ENCODE results near the gene LRRC27. TPM values are rescaled to one million over a fixed set of nuclear protein-coding genes. Genes with fewer than 3 reads are reported as not detected.
"Not testable (repeated sequence)": the region's sequence is repeated elsewhere in the genome, so short reads cannot be mapped to it uniquely, and the experiment has no call there.

LRRC27 gene
- 9.0 TPM for total RNA-seq
- long read RNA-seq, full-length matches to known transcripts = 6 of 30 reads
- long read RNA-seq, partial matches to known transcripts = 14 of 30 reads
- long read RNA-seq, other reads (novel, unspliced or antisense) = 10 of 30 reads

DNA sequence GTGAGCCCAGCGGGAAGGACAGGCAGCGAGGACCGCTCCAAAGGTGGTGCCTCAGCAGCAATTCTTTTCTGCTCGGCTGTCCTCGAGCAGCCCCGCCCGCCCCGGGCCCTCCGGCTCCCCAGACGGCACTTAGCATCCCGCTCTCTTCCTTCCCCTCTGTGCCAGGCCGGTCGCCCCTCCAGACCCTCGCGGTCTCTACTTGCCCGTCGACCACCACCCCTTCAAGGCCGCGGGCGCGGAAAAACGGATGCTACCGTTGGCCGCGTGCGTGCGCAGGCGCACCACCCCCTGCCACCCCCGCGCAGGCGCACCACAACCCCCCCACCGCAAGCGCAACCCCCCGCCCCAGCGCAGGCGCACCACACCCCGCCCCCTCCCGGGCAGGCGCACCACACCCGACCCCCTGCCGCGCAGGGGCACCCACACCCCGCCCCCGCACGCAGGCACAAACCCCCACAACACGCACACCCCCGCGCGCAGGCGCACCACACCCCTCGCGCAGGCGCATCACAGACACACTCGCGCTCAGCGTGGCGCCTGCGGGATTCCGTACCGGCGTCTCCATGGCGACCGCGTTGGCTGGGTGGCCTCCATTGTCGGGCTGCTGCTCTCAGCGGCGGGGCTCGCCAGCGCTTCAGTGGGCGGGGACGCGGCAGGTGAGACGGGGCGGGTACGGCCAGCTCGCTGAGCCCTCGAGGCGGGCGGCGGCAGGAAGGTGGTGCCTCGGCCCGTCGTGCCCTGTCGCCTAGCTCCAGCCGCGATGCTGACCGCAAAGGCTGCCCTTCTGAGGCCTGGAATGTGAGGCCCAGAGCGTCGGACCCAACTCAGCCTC lies at the start of gene LRRC27:
TSS of gene LRRC27 (plus strand) at position 593 of the 832 bp plus-strand sequence. CDS start 1,332 bp downstream, outside the sequence.
- peak; percentile 100 for DNase-seq (ENCODE audit: low spot score)

DNA sequence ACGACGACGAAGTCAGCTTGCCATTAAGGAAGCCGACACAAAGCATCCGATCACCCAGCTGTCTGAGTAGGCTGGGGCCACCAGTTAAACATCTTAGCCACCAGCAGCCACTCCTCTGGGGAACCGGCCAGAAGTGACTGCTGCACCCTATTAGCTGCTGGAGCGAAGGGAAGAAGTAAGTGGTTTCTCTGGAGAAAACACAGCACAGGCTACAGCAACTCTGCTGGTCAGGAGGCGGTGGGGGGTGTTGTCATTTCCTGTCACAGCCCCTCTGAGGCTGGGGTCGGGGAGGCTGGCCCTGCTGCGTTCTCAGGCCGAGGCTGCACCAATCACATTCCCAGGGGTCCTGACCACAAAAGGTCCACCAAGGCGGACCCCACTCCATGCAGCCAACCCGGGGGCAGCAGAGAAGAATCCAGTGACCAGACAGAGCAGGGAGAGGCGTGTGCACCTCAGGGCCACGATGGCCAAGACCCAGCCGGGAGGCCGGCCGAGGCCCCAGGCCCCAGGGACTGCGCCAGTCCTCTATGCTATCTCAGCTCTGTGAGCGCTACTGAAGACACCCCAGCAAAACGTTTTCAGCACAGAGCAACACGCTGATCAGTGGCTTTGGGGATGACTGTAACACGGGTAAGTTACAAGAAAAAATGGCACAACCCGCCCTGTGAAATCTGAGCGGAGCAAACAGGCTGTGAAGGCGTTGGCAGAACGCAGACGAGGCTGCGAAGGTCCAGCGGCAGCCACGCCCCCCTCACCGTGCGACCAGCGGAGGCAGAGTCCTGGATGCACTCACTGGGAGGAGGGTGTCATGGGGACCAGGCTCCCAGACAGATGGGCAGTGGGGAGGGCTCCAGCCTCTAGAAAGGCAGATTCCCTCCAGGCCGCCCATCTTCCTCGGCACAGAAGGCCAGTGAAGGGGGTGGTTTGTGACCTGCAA lies 49.1 kb upstream of the LRRC27 start:
- DNase-seq (ENCODE audit: low spot score) = no peak

DNA sequence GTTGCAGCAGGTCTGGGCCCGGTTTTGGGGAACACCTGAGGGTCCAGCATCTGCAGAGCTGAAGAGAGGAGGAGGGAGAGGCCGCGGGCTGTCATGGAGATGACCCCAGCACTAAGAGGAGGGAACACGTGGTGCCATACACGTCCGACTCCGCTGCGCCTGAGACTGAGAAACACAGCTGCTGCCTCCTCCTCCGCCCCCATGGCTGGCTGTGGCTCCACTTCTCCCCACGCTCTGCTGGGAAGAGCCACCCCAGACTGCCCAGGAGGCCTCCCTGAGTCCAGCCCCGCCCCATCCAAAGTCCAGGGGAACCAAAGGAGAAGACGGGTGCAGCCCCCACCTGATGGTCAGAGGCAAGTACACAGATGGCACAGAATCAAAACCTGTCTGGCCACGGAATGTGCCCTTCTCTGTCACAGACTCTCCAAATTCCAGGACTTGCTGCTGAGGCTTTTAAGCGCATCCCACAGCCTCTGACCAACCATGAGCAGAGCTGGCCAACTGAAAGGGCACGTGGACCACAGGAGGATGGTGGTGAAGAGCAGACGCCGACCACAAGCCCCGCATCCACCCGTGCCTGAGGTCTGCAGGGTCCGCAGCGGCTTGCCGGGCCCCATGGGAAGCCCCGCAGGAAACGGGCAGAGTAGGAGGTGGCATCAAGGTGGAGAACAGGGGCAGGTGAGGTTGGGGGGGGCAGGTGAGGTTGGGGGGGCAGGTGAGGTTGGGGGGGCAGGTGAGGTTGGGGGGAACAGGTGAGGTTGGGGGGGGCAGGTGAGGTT lies 48.2 kb upstream of the LRRC27 start:
- no peak for DNase-seq (ENCODE audit: low spot score)

DNA sequence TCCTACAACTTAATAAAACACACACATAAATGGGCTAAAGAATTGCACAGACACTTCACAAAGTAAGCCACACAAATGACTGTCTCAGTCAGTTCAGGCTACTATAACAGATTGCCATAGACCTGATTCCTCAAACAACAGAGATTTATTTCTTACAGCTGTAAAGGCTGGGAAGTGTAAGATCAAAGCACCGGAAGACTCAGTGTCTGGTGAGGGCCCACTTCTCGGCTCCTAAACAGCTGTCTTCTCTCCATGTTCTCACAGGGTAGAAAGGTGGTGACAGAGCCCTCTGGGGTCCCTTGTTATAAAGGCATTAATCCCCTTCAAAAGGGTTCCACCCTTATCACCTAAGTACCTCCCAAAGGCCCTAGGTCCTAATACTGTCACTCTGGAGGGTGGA lies 42.6 kb upstream of the LRRC27 start:
- DNase-seq (ENCODE audit: low spot score) = no peak

DNA sequence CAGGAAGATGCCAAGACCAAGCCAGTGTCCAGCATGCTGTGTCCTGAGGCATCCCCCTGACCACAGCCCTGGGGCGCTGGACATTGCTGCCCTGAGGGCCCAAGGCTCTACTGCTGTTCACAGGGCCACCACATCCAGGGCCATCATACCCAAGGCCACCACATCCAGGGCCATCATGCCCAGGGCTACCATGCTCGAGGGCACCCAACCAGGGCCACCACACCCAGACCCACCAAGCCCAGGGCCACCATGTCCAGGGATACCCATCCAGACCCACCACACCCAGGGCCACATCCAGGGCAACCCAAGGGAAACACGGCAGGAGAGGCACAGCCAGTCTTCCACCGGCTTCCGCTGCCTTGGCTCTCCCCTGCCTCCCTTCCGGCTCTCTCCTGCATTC lies 41.4 kb upstream of the LRRC27 start:
- no peak for DNase-seq (ENCODE audit: low spot score)

DNA sequence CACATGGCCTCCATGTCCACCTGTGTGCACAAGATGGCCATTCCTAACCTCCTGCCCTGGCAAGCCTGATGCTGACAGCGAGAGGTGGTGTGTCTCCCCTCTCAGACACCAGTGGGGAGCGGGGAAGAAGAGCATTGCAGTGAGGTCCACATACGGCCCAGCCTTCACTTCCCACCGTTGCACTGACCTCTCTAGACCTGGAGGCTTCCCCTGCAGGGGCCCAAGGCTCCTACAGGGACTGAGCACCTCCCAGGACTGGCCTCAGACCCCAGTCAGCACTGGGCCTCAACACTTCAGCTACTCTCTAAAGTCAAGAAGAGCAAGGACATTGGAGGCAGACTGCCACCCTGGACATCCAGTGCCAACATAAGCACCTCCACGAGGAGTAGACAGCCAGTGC lies 40.2 kb upstream of the LRRC27 start:
- DNase-seq (ENCODE audit: low spot score) = no peak

DNA sequence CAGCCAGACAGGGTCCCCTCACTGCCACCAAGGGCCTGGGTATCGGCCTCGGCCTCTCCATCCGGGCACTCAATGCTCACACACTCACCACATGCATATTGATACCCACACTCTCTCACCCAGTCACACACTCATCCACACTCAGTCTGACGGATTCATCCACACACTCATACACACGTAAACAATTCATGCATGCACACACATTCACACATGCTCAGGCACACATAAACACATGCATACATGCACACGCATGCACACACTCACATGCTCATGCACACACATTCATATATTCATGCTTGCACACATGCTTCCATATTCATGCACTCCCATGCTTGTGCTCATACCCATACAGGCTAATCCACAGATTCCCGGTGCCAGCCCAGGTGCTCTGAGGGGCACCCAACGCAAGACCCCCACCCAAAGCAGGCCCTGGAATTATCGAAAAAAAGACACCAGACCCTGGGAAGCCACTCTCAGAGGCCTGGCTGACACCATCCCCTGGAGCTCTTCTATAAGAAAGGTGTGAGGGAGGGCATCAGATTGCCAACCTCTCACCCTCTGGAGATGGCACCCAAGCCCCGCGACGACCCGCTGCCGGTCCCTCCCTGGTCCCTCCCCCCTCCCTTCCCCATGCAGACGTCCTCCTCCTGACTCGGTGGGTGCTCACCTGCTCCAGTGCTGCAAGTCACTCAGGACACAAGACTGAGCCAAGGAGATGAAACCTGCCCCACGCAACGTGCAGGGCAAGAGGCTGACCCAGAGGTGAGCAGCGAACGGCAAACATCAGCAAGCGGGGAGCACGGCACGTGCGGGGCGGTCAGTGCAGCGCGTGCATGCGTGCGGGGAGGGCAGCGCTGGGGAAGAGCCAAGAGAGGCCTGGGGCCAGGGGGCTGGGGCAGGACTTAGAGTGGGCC lies 39.4 kb upstream of the LRRC27 start:
- no peak for DNase-seq (ENCODE audit: low spot score)

DNA sequence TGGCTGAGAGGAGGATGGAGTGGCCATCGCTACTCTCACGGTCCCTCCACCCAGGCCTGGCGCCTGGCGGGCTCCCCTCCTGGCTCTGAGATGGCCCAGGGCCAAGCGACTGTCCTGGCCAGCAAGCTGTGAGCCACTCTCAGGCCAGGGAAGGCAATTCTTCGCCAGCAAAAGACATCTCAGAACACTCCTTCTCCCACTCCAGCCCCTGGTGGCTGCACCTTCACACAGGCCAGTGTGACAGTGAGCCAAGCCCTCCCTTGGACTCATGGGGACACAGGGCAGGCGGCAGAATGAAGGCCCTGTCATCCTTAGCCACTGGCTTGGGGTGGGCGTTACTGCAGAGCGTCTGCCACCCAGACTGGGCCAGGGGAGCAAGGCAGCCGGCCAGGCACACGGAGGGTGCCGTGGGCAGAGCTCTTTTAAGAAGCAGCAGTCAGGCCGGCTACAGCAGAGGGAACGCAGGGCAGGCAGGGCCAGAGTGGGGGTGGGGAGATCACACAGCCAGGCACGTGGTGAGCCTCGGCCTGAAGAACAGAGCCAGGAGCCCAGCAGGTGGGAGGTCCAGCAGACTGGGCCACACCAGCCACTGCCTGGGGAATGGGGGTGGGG lies 38.7 kb upstream of the LRRC27 start:
- DNase-seq (ENCODE audit: low spot score) = no peak

DNA sequence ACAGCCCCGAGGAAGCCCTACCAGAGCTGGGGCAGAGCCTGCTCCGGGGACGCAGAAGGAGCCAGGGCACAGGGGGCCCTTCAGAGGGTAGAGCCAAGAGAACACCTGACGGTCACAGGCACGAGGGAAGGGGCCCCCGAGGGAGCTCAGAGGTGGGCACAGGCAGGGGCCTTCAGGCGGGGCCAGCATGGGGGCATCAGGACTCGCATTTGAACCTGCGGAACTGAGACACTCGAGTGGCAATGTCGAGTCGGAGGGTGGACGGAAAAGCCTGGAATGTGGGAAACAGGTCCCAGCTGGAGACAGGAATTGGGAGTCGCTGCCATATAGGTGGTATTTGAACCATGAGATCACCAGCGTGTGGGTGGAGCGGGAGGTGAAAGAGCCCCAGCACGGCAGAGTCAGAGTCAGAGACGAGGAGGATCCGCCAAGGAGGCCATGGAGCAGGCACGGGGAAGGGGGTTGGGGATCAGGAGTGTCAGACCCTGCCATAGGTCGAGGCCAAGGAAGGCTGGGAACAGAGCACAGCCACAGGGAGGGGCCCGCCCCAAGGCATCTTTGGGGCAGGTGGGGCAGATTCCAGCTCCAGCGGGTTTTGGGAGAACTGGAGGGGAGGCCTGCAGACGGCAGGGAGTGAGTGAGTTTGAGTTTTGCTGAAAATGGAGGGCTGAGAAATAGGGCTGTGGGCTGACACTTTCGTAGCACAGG lies 38.0 kb upstream of the LRRC27 start:
- DNase-seq (ENCODE audit: low spot score) = no peak

DNA sequence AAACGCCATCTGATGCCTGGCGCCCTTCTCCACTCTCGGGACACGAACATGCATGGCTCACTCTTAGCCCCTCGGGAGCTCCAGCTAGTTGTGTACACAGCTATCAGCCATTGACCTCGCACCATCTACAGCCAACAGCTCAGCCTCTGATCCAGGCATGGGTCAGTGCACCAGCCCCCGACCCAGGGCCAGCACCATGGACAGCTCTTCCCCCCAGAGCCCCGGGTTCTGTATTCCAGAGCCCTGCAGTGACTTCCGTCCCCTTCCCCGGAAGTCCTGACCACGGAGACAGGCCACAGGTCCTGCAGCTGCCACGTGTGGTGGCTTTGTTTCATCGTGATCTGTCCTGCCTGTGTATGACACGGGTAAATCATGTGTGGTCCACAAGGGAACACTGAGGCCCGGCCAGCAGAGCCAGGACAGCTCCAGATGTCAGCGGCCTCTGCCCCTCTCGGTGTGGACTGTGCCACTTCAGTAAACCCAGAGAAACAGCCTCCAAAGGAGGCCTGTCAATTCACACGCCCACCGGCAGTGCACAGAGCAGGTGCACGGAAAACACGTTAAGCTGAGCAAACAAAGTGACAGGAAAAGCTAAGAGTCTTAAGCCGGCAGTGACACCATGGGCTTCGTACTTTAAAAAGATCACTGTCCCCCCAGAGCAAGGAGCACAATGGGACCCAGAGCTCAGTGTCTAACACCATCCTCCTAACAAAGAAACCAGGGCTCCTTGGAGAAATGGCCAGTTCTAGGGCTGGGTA lies 37.3 kb upstream of the LRRC27 start:
- no peak for DNase-seq (ENCODE audit: low spot score)

DNA sequence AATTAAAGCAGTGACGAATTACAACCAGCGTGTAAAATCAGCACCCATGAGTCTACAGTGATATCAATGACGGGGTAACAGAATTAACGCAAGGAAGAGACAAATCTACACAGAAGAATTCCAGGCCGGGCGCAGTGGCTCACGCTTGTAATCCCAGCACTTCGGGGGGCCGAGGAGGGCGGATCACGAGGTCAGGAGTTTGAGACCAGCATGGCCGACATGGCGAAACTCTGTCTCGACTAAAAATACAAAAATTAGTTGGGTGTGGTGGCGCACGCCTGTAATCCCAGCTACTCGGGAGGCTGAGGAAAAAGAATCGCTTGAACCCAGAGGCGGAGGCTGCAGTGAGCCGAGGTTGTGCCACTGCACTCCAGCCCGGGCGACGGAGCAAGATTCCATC lies 36.5 kb upstream of the LRRC27 start:
- DNase-seq (ENCODE audit: low spot score) = not testable (repeated sequence)

DNA sequence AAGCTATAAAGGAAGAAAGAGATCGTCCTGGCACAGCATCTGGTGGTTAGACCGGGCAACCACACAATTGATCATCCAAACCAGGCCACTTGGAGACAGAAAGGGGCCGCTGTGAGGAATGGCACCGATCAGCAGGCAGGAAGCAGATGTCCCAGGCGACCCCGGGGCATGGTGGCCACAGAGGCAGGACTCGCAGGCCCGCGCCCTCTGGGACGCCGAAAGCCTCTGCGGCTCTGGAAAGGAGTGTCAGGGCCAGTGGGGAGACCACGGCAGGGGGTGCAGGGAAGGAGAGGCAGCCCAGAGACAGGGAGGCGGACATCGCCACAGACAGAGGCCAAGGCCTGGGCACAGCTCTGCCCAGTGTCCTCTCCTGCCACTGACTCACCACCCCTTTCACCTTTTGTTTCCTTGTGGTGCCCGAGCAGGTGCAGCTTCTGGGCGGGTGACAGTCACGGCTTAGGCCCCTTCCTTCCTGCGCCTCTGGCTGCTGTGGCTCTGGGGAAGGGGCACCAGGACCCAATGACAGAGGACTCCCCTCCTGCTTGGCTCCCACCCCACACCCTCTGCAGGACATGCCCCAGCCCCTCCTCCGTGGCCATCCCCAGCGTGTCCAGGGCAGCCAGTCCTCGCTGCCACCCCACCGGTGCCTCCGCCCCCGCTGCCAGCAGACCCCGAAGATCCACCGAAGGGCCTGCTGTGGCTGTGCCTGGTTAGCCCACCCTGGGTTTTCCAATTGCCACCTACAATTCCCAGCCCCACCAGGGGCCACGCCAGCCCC lies 35.1 kb upstream of the LRRC27 start:
- no peak for DNase-seq (ENCODE audit: low spot score)

DNA sequence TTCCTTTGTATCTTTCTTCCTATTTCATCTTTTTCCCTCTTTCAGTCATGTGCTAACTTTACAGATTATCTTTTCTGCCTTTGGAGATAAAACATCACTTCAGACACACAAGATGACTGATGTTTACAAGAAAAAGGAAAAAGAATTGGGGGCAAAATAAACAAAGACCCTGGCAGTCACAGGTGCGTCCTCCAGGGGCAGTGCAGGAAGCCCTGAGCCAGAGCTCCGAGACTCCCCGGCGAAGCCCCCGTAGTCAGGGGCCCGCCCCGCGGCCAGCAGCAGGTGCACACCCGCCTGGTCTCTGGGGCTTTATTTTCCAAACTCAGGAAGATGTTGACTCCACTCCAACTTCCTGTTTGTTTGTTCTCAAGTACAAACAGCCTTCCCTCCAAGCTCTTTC lies 34.5 kb upstream of the LRRC27 start:
- peak; percentile 74 for DNase-seq (ENCODE audit: low spot score)

DNA sequence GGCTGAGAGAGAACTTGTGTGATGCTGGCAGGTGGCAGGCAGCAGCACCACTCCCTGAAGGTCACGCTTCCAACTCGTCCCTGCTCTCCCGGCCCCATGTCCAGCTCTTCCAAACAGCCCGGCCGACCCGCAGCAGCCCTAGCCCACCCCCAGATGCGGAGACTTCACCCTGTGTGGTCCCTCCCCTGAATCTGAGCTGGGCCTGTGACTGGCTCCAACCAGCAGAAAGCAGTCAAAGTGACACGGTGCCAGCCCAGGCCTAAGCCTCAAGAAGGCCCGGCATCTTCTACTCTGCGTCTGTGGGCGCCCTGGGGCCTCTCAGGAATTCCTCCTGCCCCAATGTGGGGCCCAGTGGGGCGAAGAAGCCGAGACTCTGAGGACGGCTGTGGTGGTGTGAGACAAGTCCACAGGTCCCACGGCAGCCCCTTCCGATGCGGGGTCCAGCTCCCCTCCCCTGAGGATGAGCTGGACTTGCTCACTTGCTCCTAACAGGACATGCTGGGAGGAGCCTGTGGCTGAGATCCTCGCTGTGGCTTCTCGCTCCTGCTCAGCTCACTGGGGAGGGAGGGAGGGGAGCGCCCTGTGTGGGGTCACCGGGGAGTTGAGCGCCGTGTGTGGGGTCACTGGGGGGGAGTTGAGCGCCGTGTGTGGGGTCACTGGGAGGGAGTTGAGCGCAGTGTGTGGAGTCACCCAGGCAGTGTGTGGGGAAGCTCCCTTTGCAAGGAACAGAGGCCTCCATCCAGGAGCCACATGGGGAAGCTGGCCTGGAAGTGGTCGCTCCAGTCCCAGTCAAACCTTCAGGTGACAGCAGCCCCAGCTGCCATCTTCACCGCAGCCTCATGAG lies 33.7 kb upstream of the LRRC27 start:
- peak; percentile 84 for DNase-seq (ENCODE audit: low spot score)

DNA sequence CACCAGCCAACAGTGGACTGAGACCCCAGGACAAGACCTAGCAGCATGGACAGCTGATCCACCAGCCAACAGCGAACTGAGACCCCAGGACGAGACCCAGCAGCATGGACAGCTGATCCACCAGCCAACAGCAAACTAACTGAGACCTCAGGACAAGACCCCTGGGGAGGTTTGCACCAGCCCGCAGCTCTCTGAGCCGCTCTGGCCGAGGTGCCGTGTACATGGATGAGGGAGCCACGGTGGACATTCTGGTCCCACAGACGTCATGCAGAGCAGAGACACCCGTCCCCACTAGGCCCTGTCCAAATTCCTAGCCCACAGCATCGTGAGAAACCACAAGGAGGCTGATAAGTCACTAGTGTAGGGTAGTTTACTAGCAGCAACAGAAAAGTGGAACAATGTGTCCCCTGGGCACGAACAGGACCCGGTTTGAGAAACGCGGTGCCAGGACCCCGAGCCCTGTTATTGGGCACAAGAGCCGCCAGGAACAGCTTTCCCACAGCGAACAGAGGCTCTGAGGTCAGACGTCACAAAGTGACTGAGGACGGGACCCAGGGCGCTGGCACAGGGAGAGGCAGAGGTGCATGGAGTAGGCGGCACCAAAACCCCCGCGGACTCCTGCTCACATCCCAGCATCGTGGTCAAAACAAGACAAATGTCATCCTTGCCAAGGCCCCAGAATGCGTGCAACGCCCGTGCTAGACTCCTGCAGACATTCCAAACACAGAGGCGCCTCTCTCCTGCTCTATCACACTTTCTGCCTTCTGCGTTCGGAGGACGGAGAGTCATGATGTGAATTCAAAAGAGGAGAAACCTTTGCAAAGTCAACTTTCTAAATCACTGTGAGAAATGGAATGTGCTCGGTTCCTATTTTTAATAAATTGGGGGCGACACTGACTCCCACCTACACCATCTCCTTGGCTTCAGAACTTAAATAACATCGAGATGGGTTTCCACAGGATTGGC lies 32.3 kb upstream of the LRRC27 start:
- DNase-seq (ENCODE audit: low spot score) = no peak

All from mesenteric fat pad (tissue), 1 donor.